ENCODE data around the gene ABLIM3. TPM values are rescaled to one million over a fixed set of nuclear protein-coding genes. Genes with fewer than 3 reads are reported as not detected.

The ABLIM3 gene
- total and polyA plus RNA-seq, 2 experiments from 2014 or later, result 0.19 to 2.2 TPM

DNA sequence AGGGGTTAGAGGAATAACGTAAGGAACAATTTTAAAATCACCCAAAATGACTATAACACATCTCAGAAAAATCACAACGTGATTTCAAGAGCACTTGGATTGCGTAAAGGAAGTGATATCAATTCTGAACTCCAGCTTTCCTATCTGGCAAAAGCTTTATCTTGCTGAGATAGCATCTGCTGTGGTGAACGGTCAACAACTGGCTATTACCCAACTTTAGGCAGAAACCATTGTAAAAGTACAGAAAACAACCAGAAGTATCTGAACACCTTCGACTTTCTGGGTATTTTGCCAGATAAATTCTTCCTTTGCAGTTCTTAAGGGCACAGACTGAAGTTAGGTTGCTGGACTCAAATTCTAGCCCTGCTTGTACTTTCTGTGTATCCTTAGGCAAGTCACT, 9.2 kb downstream of the ABLIM3 start (continued):
- TF ChIP-seq, protein P1, sequence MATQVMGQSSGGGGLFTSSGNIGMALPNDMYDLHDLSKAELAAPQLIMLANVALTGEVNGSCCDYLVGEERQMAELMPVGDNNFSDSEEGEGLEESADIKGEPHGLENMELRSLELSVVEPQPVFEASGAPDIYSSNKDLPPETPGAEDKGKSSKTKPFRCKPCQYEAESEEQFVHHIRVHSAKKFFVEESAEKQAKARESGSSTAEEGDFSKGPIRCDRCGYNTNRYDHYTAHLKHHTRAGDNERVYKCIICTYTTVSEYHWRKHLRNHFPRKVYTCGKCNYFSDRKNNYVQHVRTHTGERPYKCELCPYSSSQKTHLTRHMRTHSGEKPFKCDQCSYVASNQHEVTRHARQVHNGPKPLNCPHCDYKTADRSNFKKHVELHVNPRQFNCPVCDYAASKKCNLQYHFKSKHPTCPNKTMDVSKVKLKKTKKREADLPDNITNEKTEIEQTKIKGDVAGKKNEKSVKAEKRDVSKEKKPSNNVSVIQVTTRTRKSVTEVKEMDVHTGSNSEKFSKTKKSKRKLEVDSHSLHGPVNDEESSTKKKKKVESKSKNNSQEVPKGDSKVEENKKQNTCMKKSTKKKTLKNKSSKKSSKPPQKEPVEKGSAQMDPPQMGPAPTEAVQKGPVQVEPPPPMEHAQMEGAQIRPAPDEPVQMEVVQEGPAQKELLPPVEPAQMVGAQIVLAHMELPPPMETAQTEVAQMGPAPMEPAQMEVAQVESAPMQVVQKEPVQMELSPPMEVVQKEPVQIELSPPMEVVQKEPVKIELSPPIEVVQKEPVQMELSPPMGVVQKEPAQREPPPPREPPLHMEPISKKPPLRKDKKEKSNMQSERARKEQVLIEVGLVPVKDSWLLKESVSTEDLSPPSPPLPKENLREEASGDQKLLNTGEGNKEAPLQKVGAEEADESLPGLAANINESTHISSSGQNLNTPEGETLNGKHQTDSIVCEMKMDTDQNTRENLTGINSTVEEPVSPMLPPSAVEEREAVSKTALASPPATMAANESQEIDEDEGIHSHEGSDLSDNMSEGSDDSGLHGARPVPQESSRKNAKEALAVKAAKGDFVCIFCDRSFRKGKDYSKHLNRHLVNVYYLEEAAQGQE (IDR thresholded peaks at IDR 0.05; ENCODE audit: unreplicated experiment), result no peak
- no peak for TF ChIP-seq ZNF331 (CRISPR knock-in tag; IDR thresholded peaks at IDR 0.05; ENCODE audit: low read depth)
- TF ChIP-seq STAT1 (IDR thresholded peaks at IDR 0.05; ENCODE audit: unreplicated experiment), result no peak

DNA sequence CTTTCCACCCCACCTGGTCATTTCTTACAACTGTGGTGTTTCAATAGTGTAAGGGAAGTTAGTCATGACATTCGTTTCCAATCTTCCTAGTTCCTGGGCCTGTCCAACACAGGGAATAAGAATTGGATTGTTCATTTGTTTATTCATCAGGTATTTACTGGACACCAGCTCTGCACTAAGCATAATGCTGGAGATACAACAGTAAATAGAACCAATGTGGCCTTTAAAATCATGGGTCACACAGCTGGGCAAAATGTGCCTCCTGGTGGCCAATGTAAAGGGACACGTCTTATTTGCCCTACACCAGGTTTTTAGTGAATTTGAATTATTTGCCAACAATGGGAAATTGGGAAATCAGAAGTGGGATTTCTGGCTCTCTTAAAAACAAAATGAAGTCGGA, 10.4 kb downstream of the ABLIM3 start:
- 0 out of 2 replicates have a peak, but pooled peaks cover 3% of the 10 kb centered on the region for H3K9me2 ChIP-seq (ENCODE audit: insufficient read depth)
- H2AFZ ChIP-seq, result no peak overlapping the region
- TF ChIP-seq, protein P2, sequence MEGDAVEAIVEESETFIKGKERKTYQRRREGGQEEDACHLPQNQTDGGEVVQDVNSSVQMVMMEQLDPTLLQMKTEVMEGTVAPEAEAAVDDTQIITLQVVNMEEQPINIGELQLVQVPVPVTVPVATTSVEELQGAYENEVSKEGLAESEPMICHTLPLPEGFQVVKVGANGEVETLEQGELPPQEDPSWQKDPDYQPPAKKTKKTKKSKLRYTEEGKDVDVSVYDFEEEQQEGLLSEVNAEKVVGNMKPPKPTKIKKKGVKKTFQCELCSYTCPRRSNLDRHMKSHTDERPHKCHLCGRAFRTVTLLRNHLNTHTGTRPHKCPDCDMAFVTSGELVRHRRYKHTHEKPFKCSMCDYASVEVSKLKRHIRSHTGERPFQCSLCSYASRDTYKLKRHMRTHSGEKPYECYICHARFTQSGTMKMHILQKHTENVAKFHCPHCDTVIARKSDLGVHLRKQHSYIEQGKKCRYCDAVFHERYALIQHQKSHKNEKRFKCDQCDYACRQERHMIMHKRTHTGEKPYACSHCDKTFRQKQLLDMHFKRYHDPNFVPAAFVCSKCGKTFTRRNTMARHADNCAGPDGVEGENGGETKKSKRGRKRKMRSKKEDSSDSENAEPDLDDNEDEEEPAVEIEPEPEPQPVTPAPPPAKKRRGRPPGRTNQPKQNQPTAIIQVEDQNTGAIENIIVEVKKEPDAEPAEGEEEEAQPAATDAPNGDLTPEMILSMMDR (conservative IDR thresholded peaks at IDR 0.05; ENCODE audit: low read depth in 2 of 2), result peak; percentile 59 to 66
- TF ChIP-seq, protein P3, sequence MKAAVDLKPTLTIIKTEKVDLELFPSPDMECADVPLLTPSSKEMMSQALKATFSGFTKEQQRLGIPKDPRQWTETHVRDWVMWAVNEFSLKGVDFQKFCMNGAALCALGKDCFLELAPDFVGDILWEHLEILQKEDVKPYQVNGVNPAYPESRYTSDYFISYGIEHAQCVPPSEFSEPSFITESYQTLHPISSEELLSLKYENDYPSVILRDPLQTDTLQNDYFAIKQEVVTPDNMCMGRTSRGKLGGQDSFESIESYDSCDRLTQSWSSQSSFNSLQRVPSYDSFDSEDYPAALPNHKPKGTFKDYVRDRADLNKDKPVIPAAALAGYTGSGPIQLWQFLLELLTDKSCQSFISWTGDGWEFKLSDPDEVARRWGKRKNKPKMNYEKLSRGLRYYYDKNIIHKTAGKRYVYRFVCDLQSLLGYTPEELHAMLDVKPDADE (IDR thresholded peaks at IDR 0.05), result no peak
- ATAC-seq, result no peak; the same call in 2 of the 3 replicates
- H4K20me1 ChIP-seq (replicated peaks; ENCODE audit: insufficient read depth), result no peaks in the 10 kb centered on the region
- no peaks in the 10 kb centered on the region for H3K79me2 ChIP-seq (replicated peaks; ENCODE audit: insufficient read depth)
- H3K4me2 ChIP-seq, result no peak overlapping the region
- peak; percentile 39 for DNase-seq (ENCODE audit: low spot score)
- no peaks in the 10 kb centered on the region for H3K36me3 Mint-ChIP-seq (ENCODE audit: low read depth)
- H3K27ac Mint-ChIP-seq, result no peak overlapping the region
- H3K27me3 ChIP-seq (ENCODE audit: insufficient read depth), result no peaks in the 10 kb centered on the region
- H3F3A ChIP-seq (replicated peaks; ENCODE audit: low read depth), result no peaks in the 10 kb centered on the region
- no peaks in the 10 kb centered on the region for H3K9me3 Mint-ChIP-seq
- H3K4me3 ChIP-seq, result no peak overlapping the region
- no peaks in the 10 kb centered on the region; the same call in 1 of the 2 replicates for H3K4me1 ChIP-seq (ENCODE audit: insufficient read depth)
- no peaks in the 10 kb centered on the region for H3K36me3 ChIP-seq (ENCODE audit: insufficient read depth)
- no peak overlapping the region for H3K27ac ChIP-seq (ENCODE audit: low read depth)
- no peak overlapping the region for H3K4me3 Mint-ChIP-seq
- no peaks in the 10 kb centered on the region for H3K27me3 Mint-ChIP-seq (ENCODE audit: insufficient read depth, low read depth, poor library complexity)
- no peaks in the 10 kb centered on the region for H3K4me1 Mint-ChIP-seq

DNA sequence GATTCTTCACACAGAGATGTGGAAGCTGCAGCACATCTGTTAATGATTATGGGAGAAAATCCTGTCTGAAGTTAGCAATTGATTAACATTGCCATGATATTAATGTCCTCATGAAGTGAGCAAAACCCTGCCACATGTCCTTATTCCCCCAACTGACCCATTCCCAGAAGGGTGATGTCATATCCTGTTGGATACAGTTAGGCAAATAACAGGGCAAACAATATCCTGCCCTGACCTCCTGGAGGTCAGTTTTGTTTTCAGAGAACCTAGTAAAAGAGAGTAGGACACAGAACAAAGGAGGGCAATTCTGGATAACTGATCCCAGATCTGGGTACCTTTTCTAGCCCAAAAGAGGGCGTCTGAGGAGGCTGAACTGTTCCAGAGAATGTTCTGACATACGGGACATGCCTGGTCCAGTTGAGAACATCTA, 11.0 kb downstream of the ABLIM3 start:
- DNase-seq (ENCODE audit: low spot score) (no peak), ATAC-seq (no peak)
- H3K4me2 ChIP-seq, result no peak overlapping the region
- H3K4me3 Mint-ChIP-seq, result no peak overlapping the region
- no peaks in the 10 kb centered on the region for H3F3A ChIP-seq (replicated peaks; ENCODE audit: low read depth)
- H3K36me3 ChIP-seq (ENCODE audit: insufficient read depth), result no peaks in the 10 kb centered on the region
- no peak overlapping the region for H3K27ac ChIP-seq (ENCODE audit: low read depth)
- H3K27ac Mint-ChIP-seq, result no peak overlapping the region
- H3K79me2 ChIP-seq (replicated peaks; ENCODE audit: insufficient read depth), result no peaks in the 10 kb centered on the region
- 0 out of 2 replicates have a peak, but pooled peaks cover 3% of the 10 kb centered on the region for H3K9me2 ChIP-seq (ENCODE audit: insufficient read depth)
- H3K27me3 ChIP-seq (ENCODE audit: insufficient read depth), result no peaks in the 10 kb centered on the region
- no peaks in the 10 kb centered on the region for H4K20me1 ChIP-seq (replicated peaks; ENCODE audit: insufficient read depth)
- no peaks in the 10 kb centered on the region for H3K9me3 Mint-ChIP-seq
- H2AFZ ChIP-seq, result peak overlapping the region; percentile 40; the same call in 1 of the 2 replicates
- no peak overlapping the region for H3K4me3 ChIP-seq
- no peaks in the 10 kb centered on the region for H3K36me3 Mint-ChIP-seq (ENCODE audit: low read depth)
- no peaks in the 10 kb centered on the region for H3K27me3 Mint-ChIP-seq (ENCODE audit: insufficient read depth, low read depth, poor library complexity)
- no peaks in the 10 kb centered on the region for H3K4me1 Mint-ChIP-seq
- no peaks in the 10 kb centered on the region; the same call in 1 of the 2 replicates for H3K4me1 ChIP-seq (ENCODE audit: insufficient read depth)
- no peak for TF ChIP-seq NANOG (IDR thresholded peaks at IDR 0.05; ENCODE audit: borderline replicate concordance)

Data from GM23338 (cell line).